ENCODE data around the gene CHMP2A.

GRCh38 chr19:58572026-58572817 is 17.3 kb upstream of the CHMP2A start:
- no peak for TF ChIP-seq CTCF (IDR thresholded peaks at IDR 0.05)
- no peak for TF ChIP-seq POLR2A (IDR thresholded peaks at IDR 0.05)

Measured in breast epithelium (tissue), 3 donors.